Stimulated activated CD8-positive, alpha-beta memory T cell treated with anti-CD3 and anti-CD28 coated beads, Interleukin-7, amount 100 ng/mL, for 24 hours (primary cell): ENCODE measurements around the gene FXYD4.
"Not testable (repeated sequence)": the region's sequence is repeated elsewhere in the genome, so short reads cannot be mapped to it uniquely, and the experiment has no call there.

Source experiments
- DNase-seq: peaks from one replicate; pipeline ENCODE4 v3.0.0-alpha.2; 2020; ENCODE audit warnings: low read depth

The FXYD4 gene

DNA sequence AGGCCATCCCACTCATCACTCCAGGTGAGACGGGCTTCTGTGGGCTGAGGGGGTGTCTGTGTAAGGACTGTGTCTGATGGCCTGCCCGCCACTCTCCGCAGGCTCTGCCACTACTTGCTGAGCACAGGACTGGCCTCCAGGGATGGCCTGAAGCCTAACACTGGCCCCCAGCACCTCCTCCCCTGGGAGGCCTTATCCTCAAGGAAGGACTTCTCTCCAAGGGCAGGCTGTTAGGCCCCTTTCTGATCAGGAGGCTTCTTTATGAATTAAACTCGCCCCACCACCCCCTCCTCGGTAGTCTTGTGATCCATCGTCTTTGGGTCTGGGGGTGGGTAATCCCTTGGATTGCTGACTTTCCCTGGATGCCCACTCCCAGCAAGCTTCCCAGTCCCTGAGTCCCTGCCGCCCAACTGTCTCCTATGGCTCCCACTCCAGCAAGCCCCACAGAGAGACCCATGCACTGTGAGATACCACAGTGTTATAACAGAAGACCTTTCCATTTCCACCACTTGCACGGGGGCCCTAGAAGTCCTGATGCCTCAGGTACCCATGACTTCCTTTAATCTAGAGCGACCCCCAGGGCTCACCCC lies 4.7 kb downstream of the FXYD4 start:
- no peak for DNase-seq

DNA sequence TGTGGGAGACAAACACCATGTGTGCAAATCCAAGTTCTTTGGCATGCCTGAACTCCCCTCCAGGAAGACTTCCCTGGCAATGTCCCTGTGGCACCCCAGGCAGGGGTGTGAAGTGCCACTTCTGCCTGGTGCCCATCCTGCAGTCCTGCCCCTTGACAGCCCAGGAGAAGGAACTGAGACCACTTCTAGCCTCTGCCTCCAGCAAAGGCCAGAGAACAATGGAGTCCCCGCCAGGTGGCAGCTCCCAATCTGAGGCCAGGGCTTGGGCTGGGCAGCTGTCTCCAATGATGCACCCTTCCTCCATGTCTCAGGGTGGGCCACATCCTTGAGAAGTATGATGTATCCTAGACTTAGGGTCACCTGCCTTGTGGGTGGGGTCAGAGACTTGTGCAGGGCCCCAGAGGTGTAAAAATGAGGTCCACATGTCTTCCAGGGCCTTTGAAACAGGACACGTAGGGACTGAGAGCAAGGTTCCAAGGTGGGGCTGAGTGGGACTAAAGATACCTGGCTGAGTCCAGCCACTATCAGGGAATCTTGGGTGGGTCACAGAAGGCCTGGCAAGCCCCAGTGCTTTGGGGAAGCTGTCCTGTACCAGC lies 5.5 kb downstream of the FXYD4 start:
- no peak for DNase-seq

DNA sequence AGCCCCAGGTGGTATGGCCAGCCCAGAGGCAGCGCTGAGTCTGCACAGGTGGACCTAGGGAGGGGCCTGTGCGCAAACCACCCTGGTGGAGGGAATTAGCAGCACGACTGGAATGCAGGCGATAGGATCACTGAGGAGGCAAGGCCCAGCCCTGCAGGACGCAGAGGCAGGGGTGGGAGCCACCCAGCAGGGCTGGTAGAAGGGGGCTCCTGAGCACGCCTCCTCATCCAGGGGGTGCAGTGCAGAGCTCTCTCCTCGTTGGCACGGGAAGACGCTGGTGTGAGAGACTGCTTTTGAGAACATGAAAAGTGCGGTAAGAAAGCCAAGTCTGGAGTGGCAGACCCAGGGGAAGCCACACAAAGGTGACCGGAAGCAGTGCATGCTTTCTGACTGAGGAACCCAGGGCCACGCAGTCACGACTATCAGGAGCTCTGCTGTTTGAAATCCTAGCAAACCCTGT lies 6.0 kb downstream of the FXYD4 start:
- DNase-seq = no peak

DNA sequence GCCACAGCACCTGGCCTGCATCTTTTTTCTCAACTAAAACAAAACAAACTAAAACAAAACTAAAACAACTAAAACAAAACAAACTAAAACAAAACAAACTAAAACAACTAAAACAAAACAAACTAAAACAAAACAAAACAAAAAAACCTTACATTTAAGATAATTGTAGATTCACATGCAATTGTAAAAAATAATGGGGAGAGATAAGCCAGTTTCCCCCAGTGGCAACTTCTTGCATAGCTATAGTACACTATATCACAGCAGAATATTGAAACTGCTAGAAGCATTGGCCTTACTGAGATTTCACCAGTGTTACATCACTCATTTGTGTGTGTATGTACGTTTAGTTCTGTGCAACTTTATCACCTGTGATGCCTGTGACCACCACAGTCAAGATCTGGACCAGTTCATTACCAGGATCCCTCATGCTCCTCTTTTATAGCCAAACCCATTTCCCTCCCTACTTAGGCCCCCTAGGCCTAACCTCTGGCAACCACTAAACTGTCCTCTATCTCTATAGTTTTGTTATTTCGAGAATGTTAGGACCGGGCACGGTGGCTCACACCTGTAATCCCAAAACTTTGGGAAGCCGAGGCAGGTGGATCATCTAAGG lies 9.3 kb downstream of the FXYD4 start:
- no peak for DNase-seq

DNA sequence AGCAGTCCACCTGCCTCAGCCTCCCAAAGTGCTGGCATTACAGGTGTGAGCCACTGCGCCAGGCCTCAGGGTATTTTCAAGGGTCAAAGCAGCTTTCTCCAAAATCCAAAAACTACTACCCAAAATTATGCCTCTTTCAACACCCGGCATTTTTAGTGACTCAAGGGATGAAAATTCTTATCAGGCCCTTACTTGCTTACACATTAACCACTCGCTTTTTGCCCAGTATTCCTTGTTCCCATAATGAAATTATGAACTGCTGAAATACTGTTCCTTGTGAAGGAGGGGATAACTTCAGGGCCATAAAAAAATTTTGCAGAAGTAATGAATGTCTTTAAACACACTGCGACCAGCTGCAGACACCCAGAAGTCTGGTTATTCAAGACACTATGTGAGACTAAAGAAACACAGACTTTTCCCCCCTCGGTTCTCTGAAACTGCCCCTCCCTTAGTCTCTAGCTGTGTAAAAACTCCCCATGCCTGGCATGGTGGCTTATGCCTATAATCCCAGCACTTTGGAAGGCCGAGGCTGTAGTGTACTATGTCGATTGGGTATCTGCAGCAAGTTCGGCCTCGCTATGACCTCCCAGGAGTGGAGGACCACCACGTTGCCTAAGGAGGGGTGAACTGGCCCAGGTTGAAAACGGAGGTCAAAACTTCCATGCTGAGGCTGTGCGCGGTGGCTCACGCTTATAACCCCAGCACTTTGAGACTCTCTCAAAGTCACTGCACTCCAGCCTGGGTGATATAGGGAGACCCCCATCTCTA lies 12.0 kb downstream of the FXYD4 start:
- DNase-seq = no peak

DNA sequence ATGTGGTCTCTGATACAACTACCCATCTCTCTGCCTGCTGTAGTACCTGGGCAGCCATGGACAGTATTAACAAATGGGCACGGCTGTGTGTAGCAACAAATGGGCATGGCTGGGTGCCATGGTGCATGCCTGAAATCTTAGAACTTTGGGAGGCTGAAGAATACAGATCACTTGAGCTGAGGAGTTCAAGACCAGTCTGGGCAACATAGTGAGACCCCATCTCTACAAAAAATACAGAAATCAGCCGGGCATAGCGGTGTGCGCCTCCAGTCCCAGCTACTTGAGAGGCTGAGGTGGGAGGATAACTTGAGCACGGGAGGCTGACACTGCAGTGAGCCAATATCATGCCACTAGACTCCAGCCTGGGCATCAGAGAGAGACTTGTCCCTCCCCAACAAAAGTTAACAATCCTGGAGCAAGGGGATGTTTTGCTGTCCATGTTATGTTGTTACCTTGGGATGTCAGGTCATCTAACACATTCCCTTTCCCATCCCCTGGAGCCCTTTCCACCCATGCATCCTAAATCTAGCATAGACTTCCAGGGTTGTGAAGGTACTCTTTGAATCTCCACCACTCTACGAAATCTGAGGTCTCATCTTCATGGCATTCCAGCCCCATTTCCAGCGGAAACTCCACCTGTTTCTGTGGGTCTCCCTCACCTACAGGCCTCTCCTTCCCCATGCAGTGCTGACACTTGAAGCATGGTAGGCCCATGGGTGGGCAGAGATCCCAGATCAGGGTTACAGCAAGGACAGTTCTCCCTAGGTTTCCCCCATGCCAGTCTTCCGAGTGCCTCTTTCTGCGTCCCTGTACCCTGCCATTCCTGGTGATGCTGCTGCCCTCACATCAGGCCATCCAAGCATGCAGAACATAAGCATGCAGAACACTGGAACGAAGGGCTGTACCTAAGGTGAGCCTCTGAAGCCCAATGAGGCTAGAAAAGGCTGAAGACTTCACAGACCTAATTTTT lies 13.1 kb downstream of the FXYD4 start:
- DNase-seq = no peak

DNA sequence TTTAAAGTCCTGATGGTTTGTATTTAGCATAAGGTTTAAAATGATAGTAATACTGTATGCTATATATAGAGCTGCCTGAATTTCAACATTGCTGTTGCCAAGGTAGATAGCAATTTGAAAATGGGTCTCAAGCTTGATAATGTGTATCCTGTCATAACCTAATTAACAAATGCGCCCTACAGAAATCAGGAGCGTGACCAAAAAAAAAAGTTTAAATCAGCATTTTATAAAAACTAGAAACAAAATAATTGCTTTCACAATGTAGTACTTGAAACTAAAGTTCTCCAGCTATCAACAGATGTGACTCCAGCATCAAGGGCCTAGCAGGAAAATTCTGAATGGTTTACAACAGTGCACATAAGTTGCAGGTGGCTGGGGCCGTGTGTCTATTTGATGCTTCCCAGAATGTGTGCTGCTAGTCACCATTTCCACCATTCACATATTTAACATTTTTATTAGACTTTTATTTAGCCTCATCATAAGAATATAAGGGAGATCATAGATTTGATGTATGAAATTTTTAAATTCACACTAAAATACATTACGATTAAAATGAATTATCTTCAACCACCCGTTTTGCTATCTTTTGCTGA lies 14.1 kb downstream of the FXYD4 start:
- no peak for DNase-seq

DNA sequence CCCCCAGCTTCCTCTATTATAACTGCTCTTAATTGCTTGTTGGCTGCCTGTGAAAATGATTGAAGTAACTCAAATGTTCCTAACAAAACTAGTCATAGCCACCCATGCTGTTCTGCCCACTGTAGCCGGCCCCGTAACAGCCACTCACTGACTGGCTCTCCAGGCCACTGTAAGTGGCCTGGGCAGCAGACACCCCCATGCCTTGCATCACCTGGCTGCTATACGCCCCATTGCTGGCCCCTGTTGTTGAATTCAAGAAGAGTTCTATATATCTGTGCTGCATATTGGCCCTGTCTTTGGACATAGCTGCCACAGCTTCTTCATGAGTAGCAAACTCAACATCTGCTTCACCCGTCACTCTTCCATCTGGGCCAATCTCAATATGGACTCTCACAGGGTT lies 15.1 kb downstream of the FXYD4 start:
- no peak for DNase-seq

DNA sequence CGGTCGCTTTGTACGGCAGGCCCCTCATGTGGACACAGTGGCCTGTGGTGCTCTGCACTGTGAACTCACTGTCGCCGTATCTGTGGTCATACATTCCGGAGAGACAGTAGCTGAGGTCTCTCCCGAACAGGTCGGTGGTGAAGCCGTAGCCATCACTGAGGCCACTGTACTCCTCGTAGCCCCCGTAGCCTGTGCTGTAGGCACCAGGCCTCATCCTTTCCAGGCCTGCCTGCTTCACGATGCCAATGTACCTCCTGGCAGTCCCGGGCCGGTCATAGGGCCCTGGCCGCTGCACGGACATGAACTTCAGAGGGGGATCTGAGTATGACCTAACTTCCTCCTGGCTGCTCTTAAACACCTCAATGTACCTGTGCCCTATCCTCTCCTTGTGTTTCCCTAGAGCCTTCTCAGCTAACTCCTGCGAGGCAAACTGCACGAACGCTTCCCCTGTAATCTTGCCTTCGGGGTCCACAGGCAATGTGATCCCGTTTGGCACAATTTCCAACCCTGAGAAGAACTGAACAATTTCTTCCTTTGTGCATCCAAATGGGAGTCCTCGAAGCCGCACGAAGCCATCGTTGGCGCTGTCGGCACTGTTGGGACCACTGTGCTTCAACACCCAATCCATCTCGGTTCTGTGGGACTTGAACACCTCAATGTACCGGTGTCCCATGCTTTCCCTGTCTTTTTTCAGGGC lies 15.7 kb downstream of the FXYD4 start:
- DNase-seq = no peak

DNA sequence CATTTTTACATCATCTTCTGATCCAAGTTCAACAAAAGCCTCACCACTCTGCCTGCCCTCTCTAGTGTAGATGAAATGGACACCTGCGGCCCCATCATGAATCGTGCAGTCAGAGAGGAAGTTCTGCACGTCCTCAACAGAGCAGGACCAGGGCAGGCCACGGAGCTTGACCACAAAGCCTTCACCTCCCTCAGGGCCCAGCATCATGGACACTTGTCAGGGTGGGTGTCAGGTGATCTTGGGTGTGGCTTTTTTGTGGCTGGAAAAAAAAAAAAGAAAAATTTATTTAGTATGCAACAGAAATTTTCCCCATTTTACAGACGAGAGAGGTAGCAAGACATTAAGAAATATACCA lies 16.2 kb downstream of the FXYD4 start:
- DNase-seq = no peak

DNA sequence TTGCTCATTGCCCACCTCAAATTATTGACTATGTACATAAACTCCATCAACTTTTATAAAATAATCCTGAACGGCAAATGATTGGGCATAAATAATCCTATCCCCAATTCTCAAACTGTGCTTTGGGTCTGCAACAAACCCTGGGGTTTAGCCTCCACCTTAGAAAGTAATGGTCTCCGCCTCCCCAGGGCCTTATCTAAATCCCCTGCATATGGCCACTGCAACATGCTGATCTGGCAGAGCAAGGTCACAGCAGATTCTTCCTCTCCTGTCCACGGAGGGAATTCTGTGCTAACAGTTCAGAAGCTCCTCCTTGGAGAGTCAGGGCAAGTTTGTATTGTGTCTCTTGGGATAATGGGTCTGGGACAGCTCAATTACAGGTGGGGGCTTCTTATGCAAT lies 18.4 kb downstream of the FXYD4 start:
- no peak for DNase-seq

DNA sequence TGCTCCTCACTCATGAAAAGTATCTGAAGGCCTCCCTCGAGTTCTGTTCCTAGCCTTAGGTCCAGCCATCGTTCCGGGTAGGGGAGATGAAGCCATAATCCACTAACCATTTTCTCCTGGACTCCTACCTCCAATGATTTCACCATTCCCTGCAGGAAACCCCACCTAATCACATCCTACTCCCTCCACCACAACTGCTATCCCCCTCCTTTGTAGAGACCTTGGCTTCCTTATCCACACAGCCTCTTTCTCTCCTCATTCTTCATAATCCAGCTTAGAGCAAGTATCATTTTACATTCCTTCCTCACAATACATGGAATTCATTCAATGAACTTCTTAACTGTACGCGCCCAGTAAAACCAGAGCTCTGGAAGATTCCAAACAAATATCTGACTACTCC lies 18.9 kb downstream of the FXYD4 start:
- DNase-seq = no peak

DNA sequence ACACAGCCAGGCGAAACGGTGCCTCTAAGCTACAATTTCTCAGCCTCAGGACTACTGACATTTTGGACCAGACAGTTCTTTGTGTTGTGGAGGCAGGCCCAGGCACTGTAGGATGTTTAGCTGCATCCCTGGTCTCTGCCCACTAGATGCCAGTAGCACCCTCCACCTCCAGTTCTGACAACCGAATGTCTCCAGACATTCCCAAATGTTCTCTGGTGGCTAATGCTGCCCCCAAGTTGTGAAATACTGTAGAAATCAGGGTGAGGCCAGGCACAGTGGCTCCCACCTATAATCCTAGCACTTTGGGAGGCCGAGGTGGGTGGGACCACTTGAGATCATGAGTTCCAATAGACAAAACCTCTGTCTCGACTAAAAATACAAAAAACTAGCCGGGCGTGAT lies 19.3 kb downstream of the FXYD4 start:
- DNase-seq = no peak

DNA sequence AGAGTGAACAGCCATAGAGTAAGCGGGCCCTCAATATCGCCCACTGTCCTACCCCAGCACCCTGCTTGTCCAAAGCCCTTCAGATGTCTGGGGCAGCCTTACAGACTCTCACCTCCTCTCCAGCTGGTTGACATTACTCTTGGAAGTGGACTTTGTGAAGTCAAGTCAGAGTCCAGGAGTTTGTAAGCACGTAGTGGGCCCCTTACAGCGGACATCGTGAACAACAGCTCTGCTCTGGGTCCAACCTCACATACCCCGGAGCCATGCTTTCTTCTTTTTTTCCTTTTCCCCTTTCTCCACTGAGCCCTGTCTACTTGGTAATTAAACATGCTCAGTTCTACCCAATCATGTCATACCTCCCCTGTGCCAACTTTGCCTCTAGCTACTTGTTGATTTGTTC lies 20.1 kb downstream of the FXYD4 start:
- no peak for DNase-seq

DNA sequence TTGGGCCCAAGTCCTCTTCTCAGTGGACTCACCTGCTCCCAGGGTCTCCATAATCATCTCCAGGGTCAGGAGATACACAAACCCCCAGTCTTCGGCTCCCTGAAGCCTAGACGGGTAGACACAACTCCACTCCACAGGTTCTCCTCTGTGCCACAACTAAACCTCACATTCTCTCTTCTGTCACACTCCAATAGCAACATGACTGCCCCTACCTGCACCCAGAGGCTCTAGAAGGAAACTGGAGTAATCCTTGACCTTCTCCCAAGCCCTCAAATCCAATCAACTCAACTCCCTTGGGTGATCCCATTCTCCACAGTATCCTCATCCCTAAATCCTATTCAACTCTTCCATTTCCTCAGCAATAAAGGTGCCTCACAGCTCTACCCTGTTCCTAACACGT lies 21.3 kb downstream of the FXYD4 start:
- DNase-seq = no peak

DNA sequence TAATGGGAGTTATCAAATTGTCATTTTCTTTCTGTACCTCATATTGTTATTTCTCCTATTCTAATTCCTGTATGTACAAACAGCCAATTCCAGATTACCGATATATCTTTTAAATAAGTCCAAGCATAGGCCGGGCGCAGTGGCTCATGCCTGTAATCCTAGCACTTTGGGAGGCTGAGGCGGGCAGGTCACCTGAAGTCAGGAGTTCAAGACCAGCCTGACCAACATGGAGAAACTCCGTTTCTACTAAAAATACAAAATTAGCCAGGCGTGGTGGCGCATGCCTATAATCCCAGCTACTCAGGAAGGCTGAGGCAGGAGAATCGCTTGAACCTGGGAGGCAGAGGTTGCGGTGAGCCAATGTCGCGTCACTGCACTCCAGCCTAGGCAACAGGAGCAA lies 21.8 kb downstream of the FXYD4 start:
- not testable (repeated sequence) for DNase-seq

DNA sequence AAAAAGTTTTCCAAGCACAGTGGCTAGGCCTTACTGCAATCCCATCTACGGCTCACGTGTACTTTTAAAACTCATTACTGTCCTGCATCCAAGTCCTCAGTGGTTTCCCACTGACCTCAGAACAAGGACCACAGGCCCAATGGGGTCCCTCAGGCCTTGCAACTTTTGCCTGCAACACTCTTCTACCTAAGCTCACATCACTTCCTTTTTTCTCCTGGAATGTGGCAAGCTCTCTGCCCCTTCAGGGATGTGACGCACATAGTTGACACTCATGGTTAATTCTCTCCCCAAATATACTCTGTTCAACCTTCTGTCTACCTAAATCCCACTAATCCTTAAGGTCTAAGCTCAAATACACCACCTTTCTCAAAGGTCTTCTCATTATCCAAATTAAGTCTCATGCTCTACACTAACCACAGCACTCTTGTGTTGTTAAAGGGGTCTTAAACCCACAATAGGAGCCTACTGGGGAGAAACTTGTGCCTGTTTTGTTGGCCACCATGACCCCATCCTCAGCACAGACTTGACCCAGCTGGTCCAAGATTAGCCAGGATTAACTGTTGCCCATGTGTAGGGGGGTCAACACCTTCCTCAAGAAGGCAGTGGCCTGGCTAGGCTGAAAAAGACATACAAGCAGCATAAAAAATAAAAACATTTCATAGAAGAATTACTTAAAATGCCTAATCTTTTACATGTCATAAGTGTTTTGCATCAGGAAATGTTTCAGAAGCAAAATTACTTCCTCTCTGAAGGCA lies 22.3 kb downstream of the FXYD4 start:
- no peak for DNase-seq

DNA sequence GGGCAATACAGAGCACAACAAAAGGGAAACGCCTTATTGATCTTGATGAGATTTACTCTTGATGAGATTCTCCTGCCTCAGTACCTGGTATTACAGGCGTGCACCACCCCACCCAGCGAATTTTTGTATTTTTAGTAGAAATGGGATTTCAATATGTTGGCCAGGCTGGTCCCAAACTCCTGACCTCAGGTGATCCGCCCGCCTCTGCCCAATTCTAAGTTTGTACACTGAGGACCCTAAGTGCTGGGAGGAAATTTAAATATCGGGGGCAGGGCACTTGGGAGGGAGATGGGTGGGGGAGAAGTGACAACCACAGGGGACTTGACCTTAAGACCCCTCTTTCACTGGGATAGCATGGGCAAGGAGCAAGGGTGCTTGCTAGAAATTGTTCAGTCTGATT lies 23.4 kb downstream of the FXYD4 start:
- DNase-seq = no peak

DNA sequence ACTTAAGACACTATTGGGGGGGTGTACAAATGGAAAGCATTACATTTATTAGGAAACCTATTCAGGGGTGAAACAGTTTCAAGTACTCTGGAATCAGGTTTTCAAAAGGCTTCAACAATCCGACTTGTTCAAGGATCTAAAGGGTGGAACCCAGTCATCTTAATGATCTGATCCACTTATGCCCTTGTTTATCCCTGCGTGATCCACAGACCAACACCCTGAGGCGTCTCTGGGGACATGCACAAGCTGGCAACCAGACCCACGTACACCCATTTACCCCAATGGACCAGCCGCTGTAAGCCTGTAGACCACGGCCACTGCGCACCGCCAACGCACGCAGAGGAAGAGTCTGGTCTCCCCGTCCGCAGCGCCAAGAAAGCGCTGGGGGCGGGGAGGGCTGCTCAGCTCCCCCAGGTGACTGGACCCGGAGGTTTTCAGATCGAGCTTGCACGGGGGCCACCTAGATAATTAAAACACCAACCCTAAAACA lies 24.2 kb downstream of the FXYD4 start:
- no peak for DNase-seq
